Heart left ventricle (tissue), 16 donors: ENCODE measurements around the gene KIF26B. TPM values are rescaled to one million over a fixed set of nuclear protein-coding genes. Genes with fewer than 3 reads are reported as not detected.

Experiments
- ATAC-seq, 4 donors: fragments of 200-7000 bp; cut with Tn5 transposase; one replicate each; pipeline ENCODE4 v1.9.1; 2020 to 2022; ENCODE audit warnings: moderate library complexity in 4 of 4, mild to moderate bottlenecking in 3 of 4, moderate number of reproducible peaks in 1 of 4
- DNase-seq, 5 donors: peaks; one replicate each; pipeline ENCODE4 v3.0.0-alpha.2; 2020
- H3K27ac ChIP-seq, 12 donors: fragments of 200-600 bp; sonication (generic) in 4 of 12; one replicate each; pipeline versions ENCODE4 v1.5.0 to v1.8.0; 2016 to 2022; ENCODE audit warnings: mild to moderate bottlenecking in 2 of 12
- H3K27me3 ChIP-seq, 9 donors: fragments of 200-600 bp; sonication (generic) in 2 of 9; one replicate each; pipeline versions ENCODE4 v1.5.1 to v1.8.0; 2016 to 2022; ENCODE audit warnings: mild to moderate bottlenecking in 3 of 9
- H3K36me3 ChIP-seq, 9 donors: fragments of 200-600 bp; sonication (generic) in 2 of 9; one replicate each; pipeline versions ENCODE4 v1.5.0 to v1.8.0; 2018 to 2022; ENCODE audit warnings: mild to moderate bottlenecking in 2 of 9
- H3K4me1 ChIP-seq, 12 donors: fragments of 200-600 bp; sonication (generic) in 4 of 12; one replicate each; pipeline versions ENCODE4 v1.5.0 to v1.8.0; 2016 to 2022; ENCODE audit warnings: mild to moderate bottlenecking in 3 of 12
- H3K4me3 ChIP-seq, 12 donors: fragments of 200-600 bp; sonication (generic) in 4 of 12; one replicate each; pipeline versions ENCODE4 v1.5.0 to v1.8.0; 2017 to 2022; ENCODE audit warnings: mild to moderate bottlenecking in 9 of 12, moderate library complexity in 4 of 12
- H3K9me3 ChIP-seq, 12 donors: fragments of 200-600 bp; sonication (generic) in 4 of 12; one replicate each; pipeline versions ENCODE4 v1.5.0 to v1.8.0; 2016 to 2022; ENCODE audit warnings: mild to moderate bottlenecking in 1 of 12
- POLR2A ChIP-seq, 2 donors: fragments of 450-650 bp; IDR thresholded peaks; one replicate each; pipeline ENCODE4 v1.6.1; 2017; ENCODE audit warnings: antibody characterized with exemption in 2 of 2, mild to moderate bottlenecking in 2 of 2, moderate library complexity in 2 of 2
- WGBS, 4 donors: extraction: QIAGEN DNeasy Blood & Tissue Kit in 2 of 4; methylation state at CpG; one replicate each; pipeline versions ENCODE4 v1.1.5 to v1.1.7; 2013 to 2018; 5-methylcytosine and 5-hydroxymethylcytosine counted together
- intact Hi-C, 10 donors: fragments of 100-400 bp; cut with DNase I; formaldehyde crosslinking; loops; one replicate each; pipeline versions ENCODE4 v1.11.1 to v1.14.2; 2022
- polyA plus RNA-seq, 2 donors: library from polyadenylated mRNA; stranded (reverse); fragments of 200-250 nt; gene quantifications; one replicate each; pipeline ENCODE4 v1.2.3, GENCODE V29; 2013
- total RNA-seq, 9 donors: library from RNA; depleted of rRNA in 2 of 9; stranded (reverse); fragments of >200 nt in 2 of 9; fragmentation: NEBNext Ultra II Directional in 3 of 9; extraction: Animal tissue kit (Norgen Biotek cat#: 25700) in 3 of 9; gene quantifications; one replicate each; pipeline versions ENCODE4 v1.1.0 to v1.2.4, GENCODE V29; 2016 to 2023
- TF ChIP-seq, protein P1 (sequence below), 12 donors: fragments of 200-600 bp; sonication (generic) in 4 of 12; IDR thresholded peaks; one replicate each; pipeline versions ENCODE4 v1.5.0 to v1.8.0; 2018 to 2022; ENCODE audit warnings: antibody characterized with exemption in 12 of 12, mild to moderate bottlenecking in 5 of 12
- donor health status: ischemic (EF 13 %, LVEDD 7.1; RV severe dilation, severe dysfunction).
- donor health status: healthy with polysubstance abuse.
- donor health status: DM: no; HTN: yes; CAD: no.
- donor health status: DM: no; HTN: no; CAD: no.
- donor health status: ischemic (EF 25% LVEDD 6.9; RV normal size, moderate dysfunction).
- donor health status: ischemic (EF 25% LVEDD 5.7; RV mildly dilated, moderate dysfunction).
- donor health status: healthy.
- donor health status: DM: yes; HTN: yes; CAD: no.
- donor health status: ischemic (EF 35%, LVEDD 5.7; RV mildly dilated, moderate dysfunction).
- donor health status: nonischemic (EF 11% LVEDD 7.7; RV severe dilation, severe dysfunction).
- donor health status: DM: yes; HTN: yes; CAD: no.
- donor health status: PGD.
- donor health status: ischemic (EF 29% LVEDD 5.4; RV normal size, mild dysfunction).
- donor health status: nonischemic (EF 23%, LVEDD 6.1; RV moderate dilation, normal function).

KIF26B gene
- total and polyA plus RNA-seq, 11 donors = 1.2 to 7.0 (median 2.3) TPM

DNA sequence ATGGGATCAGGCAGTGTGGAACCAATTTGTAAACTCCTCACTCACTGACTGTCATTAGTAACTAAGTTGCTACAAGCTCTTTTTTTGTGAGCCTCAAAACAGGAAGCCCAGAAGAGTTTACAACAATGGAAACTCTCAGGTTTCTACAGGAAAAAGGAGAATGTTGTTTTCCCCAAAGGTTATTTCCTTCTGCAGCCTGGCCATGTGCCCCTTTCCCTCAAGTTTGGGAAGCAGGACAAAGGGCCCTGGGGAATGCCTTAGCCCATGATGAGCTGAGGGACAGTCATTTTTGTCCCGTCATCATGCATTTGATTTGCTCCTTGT, 395.9 kb downstream of the KIF26B start:
- 53 to 75% (median 64%) methylated on average over 1 of the region's 1 CpG for WGBS, 4 donors

DNA sequence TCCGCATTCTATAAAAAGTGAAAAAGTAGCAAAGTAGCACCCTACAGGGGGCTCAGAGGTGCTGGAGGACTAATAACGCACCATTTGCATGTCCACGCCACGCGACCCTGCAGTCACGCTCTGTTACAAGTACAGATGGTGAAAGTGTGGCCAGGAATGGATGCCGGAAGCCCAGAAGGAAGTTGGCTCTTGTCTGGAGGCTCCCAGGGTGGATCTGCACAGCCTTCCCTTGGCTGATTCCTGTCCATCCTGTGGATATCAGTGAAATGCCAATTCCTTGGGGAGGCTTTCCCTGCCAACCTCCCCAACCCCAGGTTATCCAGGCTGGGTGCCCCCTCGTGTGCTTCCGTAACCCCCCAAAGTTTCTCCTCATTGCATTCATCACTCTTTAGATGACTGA, 396.8 kb downstream of the KIF26B start:
- Histone ChIP-seq H3K4me3 (no peak overlapping the region), H3K36me3 (no peaks in the 10 kb centered on the region), H3K9me3 (no peaks in the 10 kb centered on the region), H3K4me1 (peaks cover 0 to 9% (median 0%) of the 10 kb centered on the region in 12 donors), H3K27ac (no peak overlapping the region), H3K27me3 (no peaks in the 10 kb centered on the region)
- intact Hi-C loops = no loop called here
- no peak for ATAC-seq
- no peak for DNase-seq
- 96 to 98% (median 97%) methylated on average over 9 of the region's 9 CpGs for WGBS, 4 donors
- TF ChIP-seq, protein P1, sequence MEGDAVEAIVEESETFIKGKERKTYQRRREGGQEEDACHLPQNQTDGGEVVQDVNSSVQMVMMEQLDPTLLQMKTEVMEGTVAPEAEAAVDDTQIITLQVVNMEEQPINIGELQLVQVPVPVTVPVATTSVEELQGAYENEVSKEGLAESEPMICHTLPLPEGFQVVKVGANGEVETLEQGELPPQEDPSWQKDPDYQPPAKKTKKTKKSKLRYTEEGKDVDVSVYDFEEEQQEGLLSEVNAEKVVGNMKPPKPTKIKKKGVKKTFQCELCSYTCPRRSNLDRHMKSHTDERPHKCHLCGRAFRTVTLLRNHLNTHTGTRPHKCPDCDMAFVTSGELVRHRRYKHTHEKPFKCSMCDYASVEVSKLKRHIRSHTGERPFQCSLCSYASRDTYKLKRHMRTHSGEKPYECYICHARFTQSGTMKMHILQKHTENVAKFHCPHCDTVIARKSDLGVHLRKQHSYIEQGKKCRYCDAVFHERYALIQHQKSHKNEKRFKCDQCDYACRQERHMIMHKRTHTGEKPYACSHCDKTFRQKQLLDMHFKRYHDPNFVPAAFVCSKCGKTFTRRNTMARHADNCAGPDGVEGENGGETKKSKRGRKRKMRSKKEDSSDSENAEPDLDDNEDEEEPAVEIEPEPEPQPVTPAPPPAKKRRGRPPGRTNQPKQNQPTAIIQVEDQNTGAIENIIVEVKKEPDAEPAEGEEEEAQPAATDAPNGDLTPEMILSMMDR (IDR thresholded peaks at IDR 0.05) = no peak
- no peak for TF ChIP-seq POLR2A (IDR thresholded peaks at IDR 0.05)

More for the DNA sequence above, 395.9 kb downstream of the KIF26B start:
- no peaks in the 10 kb centered on the region for H3K36me3 ChIP-seq
- intact Hi-C loops = no loop called here
- H3K9me3 ChIP-seq = no peaks in the 10 kb centered on the region
- H3K4me3 ChIP-seq = no peak overlapping the region
- DNase-seq = no peak
- H3K27ac ChIP-seq = peak overlapping the region in 4 of 12 donors; percentile 19 to 66 (median 44)
- TF ChIP-seq, protein P1 (IDR thresholded peaks at IDR 0.05) = no peak
- TF ChIP-seq POLR2A (IDR thresholded peaks at IDR 0.05) = no peak
- H3K4me1 ChIP-seq = peaks cover 0 to 9% (median 0%) of the 10 kb centered on the region in 12 donors
- peak in 1 of 4 donors; percentile 32 for ATAC-seq
- H3K27me3 ChIP-seq = no peaks in the 10 kb centered on the region

- 83 to 95% (median 90%) methylated on average over 9 of the region's 9 CpGs for WGBS, 4 donors
- no peaks in the 10 kb centered on the region for H3K36me3 ChIP-seq
- H3K4me1 ChIP-seq = peaks cover 0 to 9% (median 0%) of the 10 kb centered on the region in 12 donors
- H3K4me3 ChIP-seq = no peak overlapping the region
- no peak for ATAC-seq
- TF ChIP-seq POLR2A (IDR thresholded peaks at IDR 0.05) = no peak
- TF ChIP-seq, protein P1 (IDR thresholded peaks at IDR 0.05) = no peak
- DNase-seq = no peak
- H3K9me3 ChIP-seq = no peaks in the 10 kb centered on the region
- no peak overlapping the region for H3K27ac ChIP-seq
- intact Hi-C loops = no loop called here
- no peaks in the 10 kb centered on the region for H3K27me3 ChIP-seq
These were observed 397.5 kb downstream of the KIF26B start for GRCh38 chr1:245552331-245552730.

GRCh38 chr1:245556057-245556456, 401.3 kb downstream of the KIF26B start:
- Histone ChIP-seq H3K9me3 (no peaks in the 10 kb centered on the region), H3K4me3 (no peak overlapping the region), H3K36me3 (no peaks in the 10 kb centered on the region), H3K27ac (no peak overlapping the region), H3K27me3 (no peaks in the 10 kb centered on the region), H3K4me1 (no peaks in the 10 kb centered on the region)
- no peak for TF ChIP-seq POLR2A (IDR thresholded peaks at IDR 0.05)
- TF ChIP-seq, protein P1 (IDR thresholded peaks at IDR 0.05) = no peak
- WGBS, 4 donors = 76 to 95% (median 88%) methylated on average over 3 of the region's 3 CpGs
- ATAC-seq (no peak), DNase-seq (no peak)
- intact Hi-C loops = no loop called here
